GM12878 (cell line): ENCODE measurements around the gene N4BP3. TPM values are rescaled to one million over a fixed set of nuclear protein-coding genes. Genes with fewer than 3 reads are reported as not detected.

Source experiments
- ATAC-seq: fragments of 200-7000 bp; cut with Tn5 transposase; 3 replicates; pipeline ENCODE4 v1.9.1; 2020; ENCODE audit warnings: mild to moderate bottlenecking, moderate library complexity
- BruUV-seq: library from RNA; stranded (reverse); fragments of 400-500 nt; replicated peaks from 2 replicates; lab custom pipeline; 2021; lab: Mats Ljungman, UMichigan
- CTCF ChIA-PET: fragments of 300-600 bp; sonication (Branson Sonifier 250); formaldehyde crosslinking; extraction: SDS; loops from one replicate; lab custom pipeline; 2021; ENCODE audit warnings: inconsistent platforms; lab: Yijun Ruan, JAX
- POLR2A ChIA-PET: fragments of 350-600 bp; formaldehyde crosslinking; extraction: SDS; loops from one replicate; lab custom pipeline; 2021; ENCODE audit warnings: inconsistent platforms; lab: Charles Lee
- RAD21 ChIA-PET: fragments of 300-600 bp; sonication (Branson Sonifier 250); formaldehyde crosslinking; loops from one replicate; lab custom pipeline; 2023; ENCODE audit warnings: antibody characterized with exemption; ENCODE audit not compliant: unreplicated experiment; lab: Charles Lee
- SMC1A ChIA-PET: fragments of 300-600 bp; sonication (Branson Sonifier 250); formaldehyde crosslinking; loops from one replicate; lab custom pipeline; 2023; ENCODE audit not compliant: unreplicated experiment, uncharacterized antibody; lab: Charles Lee
- DNase-seq: peaks from one replicate; pipeline ENCODE4 v3.0.0-alpha.2; 2011; ENCODE audit warnings: low read depth, low spot score
- FAIRE-seq: peaks from 3 replicates; lab custom pipeline; 2011; peaks lifted over from hg19 to GRCh38; lab: Jason Lieb, UNC
- H2AFZ ChIP-seq: 2 replicates; pipeline ENCODE4 v1.6.0; 2011; ENCODE audit warnings: low read depth, low read length, control low read depth; ENCODE audit not compliant: control insufficient read depth
- H3K27ac ChIP-seq: 2 replicates; pipeline ENCODE4 v1.5.1; 2011; ENCODE audit warnings: control low read depth; ENCODE audit not compliant: control insufficient read depth, insufficient read depth
- H3K27me3 ChIP-seq, 2 experiments: replicated peaks in 1 of 2; 2 replicates each; pipeline versions ENCODE4 v1.6.0 to v1.6.1; 2011; ENCODE audit warnings: low read length in 1 of 2; ENCODE audit not compliant: control insufficient read depth in 2 of 2, insufficient read depth in 2 of 2
- H3K36me3 ChIP-seq, 2 experiments: 2 replicates each; pipeline ENCODE4 v1.5.1; 2011; ENCODE audit warnings: low read length in 1 of 2; ENCODE audit not compliant: control insufficient read depth in 2 of 2, insufficient read depth in 2 of 2
- H3K4me1 ChIP-seq: 2 replicates; pipeline ENCODE4 v1.6.1; 2011; ENCODE audit warnings: mild to moderate bottlenecking, low read length, moderate library complexity, mixed read lengths; ENCODE audit not compliant: control insufficient read depth, insufficient read depth
- H3K4me2 ChIP-seq: 2 replicates; pipeline ENCODE4 v1.6.0; 2011; ENCODE audit warnings: control low read depth; ENCODE audit not compliant: control insufficient read depth, insufficient read depth
- H3K4me3 ChIP-seq: fragments of 200-600 bp; sonication (generic); 2 replicates; pipeline ENCODE4 v1.5.1; 2016
- H3K79me2 ChIP-seq: 2 replicates; pipeline ENCODE4 v1.6.0; 2011; ENCODE audit warnings: low read length; ENCODE audit not compliant: control insufficient read depth, insufficient read depth
- H3K9ac ChIP-seq: 2 replicates; pipeline ENCODE4 v1.8.0; 2011; ENCODE audit warnings: low read length, control low read depth, mixed read lengths; ENCODE audit not compliant: control insufficient read depth, insufficient read depth
- H3K9me3 ChIP-seq: replicated peaks from 3 replicates; pipeline ENCODE4 v1.5.1; 2011; ENCODE audit warnings: mild to moderate bottlenecking, low read length; ENCODE audit not compliant: control insufficient read depth, insufficient read depth
- H4K20me1 ChIP-seq: 2 replicates; pipeline ENCODE4 v1.6.0; 2011; ENCODE audit not compliant: control insufficient read depth, insufficient read depth
- MTA3 ChIP-seq: IDR thresholded peaks from 2 replicates; pipeline ENCODE4 v1.6.1; 2012; ENCODE audit warnings: low read length, inconsistent platforms, borderline replicate concordance
- ZZZ3 ChIP-seq: IDR thresholded peaks from 2 replicates; pipeline ENCODE4 v1.6.1; 2011; ENCODE audit warnings: low read depth; ENCODE audit not compliant: control insufficient read depth, insufficient read length
- WGBS: methylation state at CpG from one replicate; pipeline ENCODE4 v1.1.6; 2016; ENCODE audit warnings: low lambda C conversion rate; ENCODE audit not compliant: insufficient replicate concordance, insufficient coverage; ENCODE audit errors: missing lambda C conversion rate; 5-methylcytosine and 5-hydroxymethylcytosine counted together
- in situ Hi-C: fragments of 300-500 bp; cut with MboI; formaldehyde crosslinking; loops from 9 replicates; pipeline ENCODE4 v1.14.3; 2018; ENCODE audit warnings: mixed read lengths
- intact Hi-C: fragments of 100-400 bp; cut with micrococcal nuclease; formaldehyde crosslinking; loops from one replicate; pipeline ENCODE4 v1.14.2; 2022; ENCODE audit not compliant: unreplicated experiment
- polyA plus RNA-seq, 11 experiments: library from polyadenylated mRNA; depleted of rRNA in 4 of 11; unstranded in 6 of 11; stranded (reverse) in 5 of 11; fragments of >200 nt; fragmentation: Nextera tagmentation in 4 of 11; fragmentation: Illumina TruSeq in 1 of 11; extraction: Ambion mirVana in 4 of 11; extraction: Trizol in 1 of 11; gene quantifications; 1 replicate in 1 of 11; 2 replicates in 10 of 11; pipeline versions ENCODE4 v1.2.1 to v1.2.3, GENCODE V29; 2011 to 2016; ENCODE audit warnings: inconsistent platforms in 2 of 11, missing spikeins in 2 of 11, low read depth in 1 of 11
- total RNA-seq, 4 experiments: library from RNA; depleted of rRNA in 3 of 4; stranded (reverse); fragments of >200 nt in 3 of 4; fragmentation: Illumina TruSeq in 1 of 4; extraction: Trizol in 1 of 4; gene quantifications; 2 replicates each; pipeline versions ENCODE4 v1.2.1 to v1.2.3, GENCODE V29; 2013 to 2021

N4BP3 gene
- total and polyA plus RNA-seq, 10 of the 15 experiments (the other 5 are each of a cell fraction or from before 2014, with no cell fraction given), result 0.06 to 13.0 (median 4.3) TPM

- in situ Hi-C loops (no loop called here), intact Hi-C loops (no loop called here)
- FAIRE-seq (no peak), DNase-seq (no peak), ATAC-seq (no peak; the same call in 2 of the 3 replicates)
- Histone ChIP-seq H3K36me3 (peaks cover 16 to 21% of the 10 kb centered on the region in 2 experiments; a peak in 3 of 4 replicates), H3K9me3 (no peaks in the 10 kb centered on the region), H2AFZ (no peak overlapping the region), H3K4me2 (peak overlapping the region; percentile 89), H3K79me2 (peaks cover 15% of the 10 kb centered on the region), H3K9ac (peak overlapping the region; percentile 84), H3K27me3 (no peaks in the 10 kb centered on the region), H3K4me1 (peaks cover 7% of the 10 kb centered on the region; the same call in 1 of the 2 replicates), H3K4me3 (peak overlapping the region; percentile 89), H4K20me1 (no peaks in the 10 kb centered on the region), H3K27ac (peak overlapping the region; percentile 67)
- CTCF ChIA-PET, result interaction anchor here (0.7 to 13.8 kb wide), 8 partner anchors 10 to 76 kb away, joined by 3 to 183 read pairs (median 4); no protein-coding TSS in a partner anchor
- SMC1A ChIA-PET, result interaction anchor here (0.6 to 1.9 kb wide), 5 partner anchors 29 to 83 kb away, joined by 3 to 6 read pairs (median 3); no protein-coding TSS in a partner anchor
- 47% methylated on average over 31 of the region's 31 CpGs for WGBS
- POLR2A ChIA-PET, result interaction anchor here (0.7 to 2.1 kb wide), 4 partner anchors 9 to 51 kb away, joined by 3 to 8 read pairs (median 4); partner anchors contain the start of gene HNRNPAB
- RAD21 ChIA-PET, result interaction anchor here (0.6 to 1.3 kb wide), 5 partner anchors 21 to 592 kb away, joined by 3 to 10 read pairs (median 3); no protein-coding TSS in a partner anchor
- TF ChIP-seq MTA3 (0 out of 2 replicates have a peak, but pooled peaks have one; percentile 13), ZZZ3 (no peak)
- no TSS peak for BruUV-seq
Measured at GRCh38 chr5:178152491-178153444, 39.4 kb downstream of the N4BP3 start.
